HG03354 (cell line): ENCODE measurements around the gene WDR12.
"Not testable (repeated sequence)": the region's sequence is repeated elsewhere in the genome, so short reads cannot be mapped to it uniquely, and the experiment has no call there.

Experiments used
- ATAC-seq: cut with Tn5 transposase; IDR thresholded peaks from one replicate; pipeline ENCODE4 v1.9.1; 2021; ENCODE audit warnings: mild to moderate bottlenecking; ENCODE audit not compliant: unreplicated experiment, poor library complexity, severe bottlenecking

Gene WDR12

GRCh38 chr2:202911512-202912341, at the start of gene WDR12, which contains the start of gene CARF:
Gene WDR12 (minus strand): TSS chr2:202911673. CDS start chr2:202911476, 197 bp downstream.
Gene CARF (plus strand): TSS chr2:202912275. CDS start chr2:202941903, 29,628 bp downstream.
- ATAC-seq: peak; percentile 79

- ATAC-seq: no peak
Measured at GRCh38 chr2:202960524-202960923, 49.1 kb upstream of the WDR12 start.

GRCh38 chr2:202950592-202950991, 39.1 kb upstream of the WDR12 start:
- ATAC-seq: no peak

- ATAC-seq: not testable (repeated sequence)
Measured at GRCh38 chr2:202949333-202949732, 37.9 kb upstream of the WDR12 start.

GRCh38 chr2:202945497-202945896, 34.0 kb upstream of the WDR12 start:
- ATAC-seq: no peak

GRCh38 chr2:202944816-202945215, 33.3 kb upstream of the WDR12 start:
- ATAC-seq: no peak

GRCh38 chr2:202944408-202944807, 32.9 kb upstream of the WDR12 start:
- no peak for ATAC-seq

GRCh38 chr2:202941771-202942170, 30.3 kb upstream of the WDR12 start:
- no peak for ATAC-seq

GRCh38 chr2:202938960-202939359, 27.5 kb upstream of the WDR12 start:
- no peak for ATAC-seq

GRCh38 chr2:202934456-202934855, 23.0 kb upstream of the WDR12 start:
- no peak for ATAC-seq

GRCh38 chr2:202933958-202934357, 22.5 kb upstream of the WDR12 start:
- ATAC-seq: no peak

- ATAC-seq: no peak
Measured at GRCh38 chr2:202933139-202933510, 21.7 kb upstream of the WDR12 start.

- no peak for ATAC-seq
Measured at GRCh38 chr2:202932425-202933138, 21.1 kb upstream of the WDR12 start.

- ATAC-seq: no peak
Measured at GRCh38 chr2:202918860-202919259, 7.4 kb upstream of the WDR12 start.

GRCh38 chr2:202912342-202913201, 1.1 kb upstream of the WDR12 start:
- peak; percentile 67 for ATAC-seq

- ATAC-seq: peak; percentile 13
Measured at GRCh38 chr2:202911203-202911511, 316 bp downstream of the WDR12 start.

- ATAC-seq: no peak
Measured at GRCh38 chr2:202910698-202911097, 775 bp downstream of the WDR12 start.

- not testable (repeated sequence) for ATAC-seq
Measured at GRCh38 chr2:202910250-202910649, 1.2 kb downstream of the WDR12 start.

GRCh38 chr2:202909394-202910192, 1.9 kb downstream of the WDR12 start:
- ATAC-seq: no peak
